Measurements from ENCODE around the gene TBC1D3B.
"Not testable (repeated sequence)": the region's sequence is repeated elsewhere in the genome, so short reads cannot be mapped to it uniquely, and the experiment has no call there.

Gene TBC1D3B

GRCh38 chr17:36127911-36128310 lies 48.5 kb downstream of the TBC1D3B start:
- no peak for TF ChIP-seq EZH2phosphoT487 (IDR thresholded peaks at IDR 0.05; ENCODE audit: low read depth)
- no peak for TF ChIP-seq CTCF (IDR thresholded peaks at IDR 0.05; ENCODE audit: low read depth, low read length)
- H3K79me2 ChIP-seq (ENCODE audit: low read length): no peaks in the 10 kb centered on the region
- H3K4me1 ChIP-seq (ENCODE audit: low read length): peaks cover 43% of the 10 kb centered on the region
- peak overlapping the region; percentile 18; the same call in 1 of the 2 replicates for H3K9ac ChIP-seq (ENCODE audit: low read length)
- H3K4me3 ChIP-seq (ENCODE audit: low read length): peak overlapping the region; percentile 46; the same call in 1 of the 2 replicates
- H3K27me3 ChIP-seq (ENCODE audit: low read depth, low read length): peaks cover 14% of the 10 kb centered on the region
- no peaks in the 10 kb centered on the region for H4K20me1 ChIP-seq (ENCODE audit: insufficient read depth, low read length)
- peaks cover 18% of the 10 kb centered on the region for H3K9me3 ChIP-seq (ENCODE audit: insufficient read depth, low read length)
- peak overlapping the region; percentile 46; the same call in 1 of the 2 replicates for H3K27ac ChIP-seq (ENCODE audit: low read length)
- H3K4me2 ChIP-seq (ENCODE audit: low read length): peak overlapping the region; percentile 72
- H3K36me3 ChIP-seq (replicated peaks; ENCODE audit: low read depth, low read length): peaks cover 14% of the 10 kb centered on the region
- no peak overlapping the region for H2AFZ ChIP-seq (ENCODE audit: low read depth, low read length)

DNA sequence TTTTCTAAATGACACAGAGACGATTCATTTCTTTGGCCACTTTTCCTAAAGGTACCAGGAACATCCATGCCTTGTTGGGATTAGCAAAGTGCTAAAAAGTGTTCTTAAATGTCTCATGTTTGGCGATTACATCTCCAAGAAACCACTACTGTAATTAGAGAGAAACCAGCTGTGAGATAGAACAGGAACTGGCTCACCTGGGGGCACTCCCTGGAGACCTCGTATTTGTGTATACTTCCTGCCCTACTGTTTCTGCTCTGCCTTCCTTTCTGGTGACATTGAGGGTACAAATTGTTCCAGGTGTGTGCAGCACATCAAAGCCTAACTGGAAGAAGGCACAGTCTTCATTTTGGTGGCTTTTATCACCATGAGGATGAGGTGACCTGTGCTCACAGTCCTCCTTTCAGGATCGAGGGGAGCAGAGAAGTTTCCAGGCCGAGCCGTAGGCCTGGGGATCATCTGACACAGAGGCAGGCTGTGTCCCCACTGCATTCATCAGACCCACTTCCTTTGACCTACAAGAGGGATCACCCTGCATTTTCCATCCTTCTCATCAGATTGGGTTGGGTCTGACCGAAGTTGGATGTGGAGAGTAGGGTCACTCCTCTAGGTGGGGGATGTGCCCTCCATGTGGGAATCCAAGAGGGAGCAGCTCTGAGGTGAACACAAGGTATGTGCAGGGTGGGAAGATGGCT lies 49.1 kb downstream of the TBC1D3B start:
- H3K9ac ChIP-seq (ENCODE audit: low read length): peak overlapping the region; percentile 18; the same call in 1 of the 2 replicates
- H4K20me1 ChIP-seq (ENCODE audit: insufficient read depth, low read length): no peaks in the 10 kb centered on the region
- no peaks in the 10 kb centered on the region for H3K79me2 ChIP-seq (ENCODE audit: low read length)
- peak overlapping the region; percentile 46 for H3K4me3 ChIP-seq (ENCODE audit: low read length)
- H3K4me1 ChIP-seq (ENCODE audit: low read length): peaks cover 37% of the 10 kb centered on the region
- peak overlapping the region; percentile 72 for H3K4me2 ChIP-seq (ENCODE audit: low read length)
- peak overlapping the region; percentile 46; the same call in 1 of the 2 replicates for H3K27ac ChIP-seq (ENCODE audit: low read length)
- H3K27me3 ChIP-seq (ENCODE audit: low read depth, low read length): peaks cover 14% of the 10 kb centered on the region
- peaks cover 14% of the 10 kb centered on the region for H3K36me3 ChIP-seq (replicated peaks; ENCODE audit: low read depth, low read length)
- no peak overlapping the region for H2AFZ ChIP-seq (ENCODE audit: low read depth, low read length)
- H3K9me3 ChIP-seq (ENCODE audit: insufficient read depth, low read length): peaks cover 18% of the 10 kb centered on the region
- TF ChIP-seq EZH2phosphoT487 (IDR thresholded peaks at IDR 0.05; ENCODE audit: low read depth) (no peak), CTCF (IDR thresholded peaks at IDR 0.05; ENCODE audit: low read depth, low read length) (no peak)

GRCh38 chr17:36124879-36125824 lies 51.3 kb downstream of the TBC1D3B start:
- no peak for TF ChIP-seq CTCF (IDR thresholded peaks at IDR 0.05; ENCODE audit: low read depth, low read length)
- no peak for TF ChIP-seq EZH2phosphoT487 (IDR thresholded peaks at IDR 0.05; ENCODE audit: low read depth)
- Histone ChIP-seq H2AFZ (ENCODE audit: low read depth, low read length) (no peak overlapping the region), H3K4me2 (ENCODE audit: low read length) (no peak overlapping the region)

DNA sequence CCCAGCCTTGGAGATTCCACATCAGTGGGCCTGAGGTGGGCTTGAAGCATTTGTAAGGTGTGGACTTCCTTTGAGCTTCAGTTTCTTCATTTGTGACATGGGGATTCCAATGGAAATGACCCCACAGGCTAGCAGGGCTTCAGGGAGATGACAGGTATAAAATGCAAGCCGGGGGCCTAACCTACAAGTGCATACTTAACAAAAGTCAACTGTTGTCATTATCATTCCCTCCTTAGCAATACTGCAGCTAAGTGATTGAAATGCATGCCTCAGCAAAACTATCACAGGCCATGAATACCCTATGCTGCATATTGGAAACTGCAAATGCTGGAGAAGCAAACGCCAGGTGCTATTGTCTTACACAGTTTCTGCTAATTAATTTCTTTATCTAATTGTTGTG lies 53.0 kb downstream of the TBC1D3B start:
- Histone ChIP-seq H3K4me3 (ENCODE audit: low read length) (no peak overlapping the region), H3K36me3 (replicated peaks; ENCODE audit: low read depth, low read length) (peaks cover 14% of the 10 kb centered on the region), H3K4me2 (ENCODE audit: low read length) (no peak overlapping the region), H3K27ac (ENCODE audit: low read length) (no peak overlapping the region), H2AFZ (ENCODE audit: low read depth, low read length) (no peak overlapping the region), H3K79me2 (ENCODE audit: low read length) (no peaks in the 10 kb centered on the region), H3K4me1 (ENCODE audit: low read length) (peaks cover 27% of the 10 kb centered on the region), H3K9ac (ENCODE audit: low read length) (no peak overlapping the region), H3K9me3 (ENCODE audit: insufficient read depth, low read length) (peaks cover 18% of the 10 kb centered on the region), H4K20me1 (ENCODE audit: insufficient read depth, low read length) (no peaks in the 10 kb centered on the region), H3K27me3 (ENCODE audit: low read depth, low read length) (peaks cover 8% of the 10 kb centered on the region)
- TF ChIP-seq EZH2phosphoT487 (IDR thresholded peaks at IDR 0.05; ENCODE audit: low read depth): no peak
- TF ChIP-seq CTCF (IDR thresholded peaks at IDR 0.05; ENCODE audit: low read depth, low read length): no peak

More at GRCh38 chr17:36124879-36125824, 51.3 kb downstream of the TBC1D3B start:
- H3K27ac ChIP-seq (ENCODE audit: low read length): no peak overlapping the region
- peaks cover 16% of the 10 kb centered on the region for H3K27me3 ChIP-seq (ENCODE audit: low read depth, low read length)
- H3K4me1 ChIP-seq (ENCODE audit: low read length): peaks cover 27% of the 10 kb centered on the region
- no peak overlapping the region for H3K4me3 ChIP-seq (ENCODE audit: low read length)
- peaks cover 18% of the 10 kb centered on the region for H3K9me3 ChIP-seq (ENCODE audit: insufficient read depth, low read length)
- no peak overlapping the region for H3K9ac ChIP-seq (ENCODE audit: low read length)
- no peaks in the 10 kb centered on the region for H4K20me1 ChIP-seq (ENCODE audit: insufficient read depth, low read length)
- H3K36me3 ChIP-seq (replicated peaks; ENCODE audit: low read depth, low read length): peaks cover 14% of the 10 kb centered on the region
- no peaks in the 10 kb centered on the region for H3K79me2 ChIP-seq (ENCODE audit: low read length)

GRCh38 chr17:36121099-36121498 lies 55.3 kb downstream of the TBC1D3B start:
- not testable (repeated sequence) for H3K9ac ChIP-seq (ENCODE audit: low read length)

More at GRCh38 chr17:36121099-36121498, 55.3 kb downstream of the TBC1D3B start:
- H3K79me2 ChIP-seq (ENCODE audit: low read length); H3K4me2 ChIP-seq (ENCODE audit: low read length); H3K27ac ChIP-seq (ENCODE audit: low read length); H4K20me1 ChIP-seq (ENCODE audit: insufficient read depth, low read length); H3K4me3 ChIP-seq (ENCODE audit: low read length); H2AFZ ChIP-seq (ENCODE audit: low read depth, low read length); H3K27me3 ChIP-seq (ENCODE audit: low read depth, low read length): not testable (repeated sequence)
- Histone ChIP-seq H3K4me1 (ENCODE audit: low read length) (peaks cover 28% of the 10 kb centered on the region), H3K9me3 (ENCODE audit: insufficient read depth, low read length) (peaks cover 17% of the 10 kb centered on the region), H3K36me3 (replicated peaks; ENCODE audit: low read depth, low read length) (peaks cover 10% of the 10 kb centered on the region)
